HPDE6-E6E7 (cell line): Measurements from ENCODE around the gene KRTAP9-4.
"Not testable (repeated sequence)": the region's sequence is repeated elsewhere in the genome, so short reads cannot be mapped to it uniquely, and the experiment has no call there.

Experiments used
- DNase-seq: peaks from one replicate; pipeline ENCODE4 v3.0.0; 2011; ENCODE audit warnings: missing footprints; ENCODE audit errors: extremely low spot score

KRTAP9-4 gene

GRCh38 chr17:41249637-41250240 is at the start of gene KRTAP9-4:
TSS of gene KRTAP9-4 (plus strand) at chr17:41249687. CDS start at chr17:41249721, 34 bp downstream.
- DNase-seq, result not testable (repeated sequence)

GRCh38 chr17:41211845-41212466 is 37.5 kb upstream of the KRTAP9-4 start:
- no peak for DNase-seq

GRCh38 chr17:41212524-41213169 is 36.8 kb upstream of the KRTAP9-4 start:
- no peak for DNase-seq

GRCh38 chr17:41215681-41216080 is 33.8 kb upstream of the KRTAP9-4 start:
- no peak for DNase-seq

GRCh38 chr17:41223821-41224220 is 25.7 kb upstream of the KRTAP9-4 start:
- no peak for DNase-seq

- DNase-seq, result no peak
Observed at GRCh38 chr17:41226051-41226450, 23.4 kb upstream of the KRTAP9-4 start.

GRCh38 chr17:41226598-41227095 is 22.8 kb upstream of the KRTAP9-4 start, which contains the start of gene KRTAP9-2:
TSS of gene KRTAP9-2 (plus strand) at chr17:41226648. CDS start at chr17:41226655, 7 bp downstream.
- DNase-seq, result not testable (repeated sequence)

GRCh38 chr17:41230094-41230493 is 19.4 kb upstream of the KRTAP9-4 start:
- no peak for DNase-seq

GRCh38 chr17:41231731-41232130 is 17.8 kb upstream of the KRTAP9-4 start:
- DNase-seq, result no peak

GRCh38 chr17:41232399-41233105 is 16.9 kb upstream of the KRTAP9-4 start, which contains the start of gene KRTAP9-3:
TSS of gene KRTAP9-3 (plus strand) at chr17:41232449. CDS start at chr17:41232502, 53 bp downstream.
- not testable (repeated sequence) for DNase-seq

GRCh38 chr17:41237116-41237515 is 12.4 kb upstream of the KRTAP9-4 start:
- not testable (repeated sequence) for DNase-seq

- DNase-seq, result not testable (repeated sequence)
Observed at GRCh38 chr17:41237949-41238437, 11.5 kb upstream of the KRTAP9-4 start, which contains the start of gene KRTAP9-8. TSS of gene KRTAP9-8 (plus strand) at chr17:41237999. CDS start at chr17:41238052, 53 bp downstream.

GRCh38 chr17:41246995-41247787 is 2.3 kb upstream of the KRTAP9-4 start:
- not testable (repeated sequence) for DNase-seq

- no peak for DNase-seq
Observed at GRCh38 chr17:41251261-41251660, 1.8 kb downstream of the KRTAP9-4 start.

GRCh38 chr17:41254861-41255260 is 5.4 kb downstream of the KRTAP9-4 start:
- no peak for DNase-seq

- DNase-seq, result not testable (repeated sequence)
Observed at GRCh38 chr17:41255381-41256290, 6.1 kb downstream of the KRTAP9-4 start, which contains the start of gene KRTAP9-9. TSS of gene KRTAP9-9 (plus strand) at chr17:41255384.

- DNase-seq, result no peak
Observed at GRCh38 chr17:41256291-41256685, 6.8 kb downstream of the KRTAP9-4 start.

GRCh38 chr17:41258406-41258805 is 8.9 kb downstream of the KRTAP9-4 start:
- no peak for DNase-seq

GRCh38 chr17:41263212-41263611 is 13.7 kb downstream of the KRTAP9-4 start:
- no peak for DNase-seq

- no peak for DNase-seq
Observed at GRCh38 chr17:41264599-41264998, 15.1 kb downstream of the KRTAP9-4 start.
